MCF 10A (cell line): ENCODE measurements around the gene ACAA2. TPM values are rescaled to one million over a fixed set of nuclear protein-coding genes. Genes with fewer than 3 reads are reported as not detected.

ENCODE experiments used
- BruUV-seq: library from RNA; stranded (reverse); fragments of 400-500 nt; replicated peaks from 2 replicates; lab custom pipeline; 2021; lab: Mats Ljungman, UMichigan
- CTCF ChIA-PET: fragments of 300-600 bp; sonication (Branson Sonifier 250); formaldehyde crosslinking; extraction: SDS; loops from one replicate; lab custom pipeline; 2021; ENCODE audit warnings: antibody characterized with exemption, inconsistent platforms; lab: Yijun Ruan, JAX
- POLR2A ChIA-PET: fragments of 300-600, 350-650 bp; sonication (Branson Sonifier 250); formaldehyde crosslinking; extraction: SDS; loops from one replicate; lab custom pipeline; 2020; ENCODE audit warnings: antibody characterized with exemption, inconsistent platforms; lab: Yijun Ruan, JAX
- DNase-seq: peaks from one replicate; pipeline ENCODE4 v3.0.0-alpha.2; 2018; ENCODE audit not compliant: unreplicated experiment
- H3K27ac Mint-ChIP-seq: one replicate; pipeline ENCODE4 v1.8.0; 2022; ENCODE audit warnings: mild to moderate bottlenecking, low read depth, mixed read lengths; ENCODE audit not compliant: unreplicated experiment
- H3K27me3 Mint-ChIP-seq: one replicate; pipeline ENCODE4 v1.8.0; 2022; ENCODE audit warnings: mixed read lengths; ENCODE audit not compliant: insufficient read depth, unreplicated experiment
- H3K36me3 Mint-ChIP-seq: one replicate; pipeline ENCODE4 v1.8.0; 2022; ENCODE audit warnings: mild to moderate bottlenecking, moderate library complexity, mixed read lengths; ENCODE audit not compliant: insufficient read depth, unreplicated experiment
- H3K4me1 Mint-ChIP-seq: one replicate; pipeline ENCODE4 v1.8.0; 2022; ENCODE audit warnings: mixed read lengths; ENCODE audit not compliant: insufficient read depth, unreplicated experiment
- H3K4me3 Mint-ChIP-seq: one replicate; pipeline ENCODE4 v1.8.0; 2022; ENCODE audit warnings: mild to moderate bottlenecking, moderate library complexity, mixed read lengths; ENCODE audit not compliant: unreplicated experiment
- H3K9me3 Mint-ChIP-seq: one replicate; pipeline ENCODE4 v1.8.0; 2022; ENCODE audit warnings: mixed read lengths; ENCODE audit not compliant: unreplicated experiment
- CTCF ChIP-seq: fragments of 200-600 bp; IDR thresholded peaks from one replicate; pipeline ENCODE4 v1.8.0; 2022; ENCODE audit warnings: antibody characterized with exemption, mild to moderate bottlenecking; ENCODE audit not compliant: unreplicated experiment
- intact Hi-C: fragments of 100-400 bp; cut with micrococcal nuclease; formaldehyde crosslinking; loops from 2 replicates; pipeline ENCODE4 v1.14.1; 2022
- total RNA-seq: library from RNA; stranded (reverse); gene quantifications from 2 replicates; pipeline ENCODE4 v1.2.3, GENCODE V29; 2022

ACAA2 gene
- total RNA-seq, 1 experiment from 2014 or later = 84.9 TPM

DNA sequence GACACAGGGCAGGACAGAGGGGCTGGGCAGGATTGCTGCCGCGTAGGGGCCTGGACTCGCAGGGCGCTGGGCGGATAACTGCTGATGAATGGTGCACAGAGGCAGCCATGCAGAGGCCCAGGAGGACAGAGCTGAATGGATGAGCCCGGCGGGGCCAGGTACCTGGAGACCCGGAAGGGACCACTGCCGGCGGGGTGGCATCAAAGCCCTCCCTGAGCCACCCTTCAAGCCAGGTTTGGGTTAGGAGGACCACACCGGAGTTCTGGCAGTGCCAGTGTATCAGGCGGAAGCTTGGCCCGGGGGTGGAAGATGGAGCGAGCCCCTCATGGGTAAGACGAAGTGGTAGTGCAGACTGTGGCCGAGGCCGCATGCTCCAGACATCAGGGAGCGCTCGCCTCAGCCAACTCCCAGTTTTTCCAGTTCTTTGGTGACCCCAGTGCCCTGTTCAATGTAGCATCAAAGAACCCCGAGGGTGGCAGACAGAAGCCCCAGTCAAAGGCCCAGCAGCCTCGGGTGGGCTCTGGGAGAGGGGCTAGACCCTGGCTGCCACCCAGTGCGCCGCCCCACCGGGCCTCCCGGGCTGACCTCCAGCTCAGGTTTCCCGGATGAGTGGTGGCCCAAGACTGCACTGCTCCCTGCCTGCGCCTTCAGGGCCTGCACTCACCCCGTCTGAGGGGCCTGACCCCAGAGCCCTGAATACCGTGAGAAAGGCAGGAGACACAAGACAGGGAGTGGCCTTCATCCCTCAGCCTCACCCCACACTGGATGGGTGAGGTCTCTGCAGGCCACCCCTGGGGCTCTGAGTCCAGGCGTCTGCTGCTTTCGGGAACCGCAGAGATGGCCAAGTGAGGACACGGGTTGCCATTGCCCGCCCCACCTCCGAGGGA, 50.9 kb downstream of the ACAA2 start:
- POLR2A ChIA-PET = no interaction called here
- Mint-ChIP-seq H3K4me3 (no peak overlapping the region), H3K27ac (no peak overlapping the region), H3K27me3 (no peaks in the 10 kb centered on the region), H3K4me1 (no peaks in the 10 kb centered on the region), H3K9me3 (no peaks in the 10 kb centered on the region), H3K36me3 (no peaks in the 10 kb centered on the region)
- BruUV-seq = no TSS peak
- DNase-seq = no peak
- no peak for TF ChIP-seq CTCF
- intact Hi-C loops = no loop called here
- CTCF ChIA-PET = interaction anchor here (0.6 to 1.2 kb wide), 2 partner anchors 68 to 252 kb away, joined by 3 to 5 read pairs; no protein-coding TSS in a partner anchor

DNA sequence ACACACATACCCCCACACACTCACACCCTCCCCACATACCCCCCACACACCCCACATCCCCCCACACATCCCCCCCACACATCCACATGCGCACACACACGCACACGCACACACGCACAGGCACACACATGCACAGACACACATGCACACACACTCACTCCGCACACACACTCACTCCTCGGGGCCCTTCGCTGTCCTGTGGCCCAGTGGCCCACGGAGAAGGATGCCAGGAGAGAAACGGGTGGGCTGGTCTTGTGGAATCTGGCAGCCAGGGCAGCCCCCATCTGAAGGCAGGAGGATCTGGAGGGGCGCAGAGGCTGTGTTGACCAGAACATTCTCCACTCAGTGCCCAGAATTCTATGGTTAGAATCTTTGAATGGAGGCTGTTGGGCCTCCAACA, 51.6 kb downstream of the ACAA2 start:
- no TSS peak for BruUV-seq
- no peak for DNase-seq
- TF ChIP-seq CTCF = no peak
- intact Hi-C loops = no loop called here
- ChIA-PET CTCF (interaction anchor here (1.2 kb wide), 1 partner anchor 251 kb away, joined by 5 read pairs; no protein-coding TSS in a partner anchor), POLR2A (no interaction called here)
- Mint-ChIP-seq H3K4me1 (no peaks in the 10 kb centered on the region), H3K9me3 (no peaks in the 10 kb centered on the region), H3K27me3 (no peaks in the 10 kb centered on the region), H3K27ac (no peak overlapping the region), H3K36me3 (no peaks in the 10 kb centered on the region), H3K4me3 (no peak overlapping the region)

- H3K27ac Mint-ChIP-seq = no peak overlapping the region
- POLR2A ChIA-PET = interaction anchor here (1.0 kb wide), 1 partner anchor 18 kb away, joined by 3 read pairs; no protein-coding TSS in a partner anchor
- intact Hi-C loops = no loop called here
- no peak overlapping the region for H3K4me3 Mint-ChIP-seq
- H3K9me3 Mint-ChIP-seq = no peaks in the 10 kb centered on the region
- no peak for TF ChIP-seq CTCF
- no peak for DNase-seq
- no peaks in the 10 kb centered on the region for H3K36me3 Mint-ChIP-seq
- no peaks in the 10 kb centered on the region for H3K4me1 Mint-ChIP-seq
- CTCF ChIA-PET = interaction anchor here (1.4 kb wide), 1 partner anchor 9 kb away, joined by 3 read pairs; no protein-coding TSS in a partner anchor
- BruUV-seq = no TSS peak
- H3K27me3 Mint-ChIP-seq = no peaks in the 10 kb centered on the region
Measured at GRCh38 chr18:49758263-49758610, 55.1 kb downstream of the ACAA2 start.

DNA sequence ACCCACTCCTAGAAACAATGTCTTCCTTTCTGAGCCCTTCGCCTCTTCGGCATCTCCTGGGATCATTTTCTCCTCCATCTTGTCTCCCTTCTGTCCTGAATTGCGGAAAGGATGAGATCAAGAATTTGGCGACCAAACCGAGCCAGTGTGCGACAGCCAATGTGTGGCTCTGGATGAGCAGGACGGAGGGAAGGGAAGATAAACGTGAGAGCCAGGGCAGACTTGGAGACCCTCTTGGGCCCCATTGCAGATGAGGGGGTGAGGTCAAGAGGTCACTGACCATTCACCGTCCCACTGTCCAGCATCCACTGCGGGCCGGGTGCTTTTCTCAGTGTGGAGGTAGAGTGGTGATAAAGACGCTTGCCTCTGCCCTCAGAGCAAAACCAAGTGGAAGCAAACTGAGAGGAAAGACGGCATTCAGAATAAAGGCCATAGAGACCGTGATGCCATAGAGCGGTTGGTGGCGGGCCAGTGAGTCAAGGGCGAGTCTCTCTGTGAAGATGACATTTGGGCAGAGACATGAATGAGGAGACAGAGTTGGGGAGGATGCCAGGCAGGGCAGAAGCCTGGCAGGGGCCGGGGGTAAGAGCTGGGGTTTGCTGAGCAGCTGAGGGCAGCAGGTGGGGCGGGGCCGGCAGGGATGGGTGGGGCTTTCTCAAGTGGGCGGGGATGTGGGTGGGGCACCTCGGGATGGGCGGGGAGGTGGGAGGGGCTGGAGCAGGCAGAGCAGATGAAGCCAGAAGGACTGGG, 55.6 kb downstream of the ACAA2 start:
- peak; percentile 42 for DNase-seq
- Mint-ChIP-seq H3K36me3 (no peaks in the 10 kb centered on the region), H3K4me1 (no peaks in the 10 kb centered on the region), H3K9me3 (no peaks in the 10 kb centered on the region), H3K27ac (no peak overlapping the region), H3K4me3 (no peak overlapping the region), H3K27me3 (no peaks in the 10 kb centered on the region)
- ChIA-PET CTCF (interaction anchor here (1.4 to 1.5 kb wide), 2 partner anchors 10 to 102 kb away, joined by 3 to 5 read pairs; no protein-coding TSS in a partner anchor), POLR2A (no interaction called here)
- TF ChIP-seq CTCF = no peak
- intact Hi-C loops = no loop called here
- no TSS peak for BruUV-seq
